ENCODE data around the gene ELOVL6.

ELOVL6 gene

DNA sequence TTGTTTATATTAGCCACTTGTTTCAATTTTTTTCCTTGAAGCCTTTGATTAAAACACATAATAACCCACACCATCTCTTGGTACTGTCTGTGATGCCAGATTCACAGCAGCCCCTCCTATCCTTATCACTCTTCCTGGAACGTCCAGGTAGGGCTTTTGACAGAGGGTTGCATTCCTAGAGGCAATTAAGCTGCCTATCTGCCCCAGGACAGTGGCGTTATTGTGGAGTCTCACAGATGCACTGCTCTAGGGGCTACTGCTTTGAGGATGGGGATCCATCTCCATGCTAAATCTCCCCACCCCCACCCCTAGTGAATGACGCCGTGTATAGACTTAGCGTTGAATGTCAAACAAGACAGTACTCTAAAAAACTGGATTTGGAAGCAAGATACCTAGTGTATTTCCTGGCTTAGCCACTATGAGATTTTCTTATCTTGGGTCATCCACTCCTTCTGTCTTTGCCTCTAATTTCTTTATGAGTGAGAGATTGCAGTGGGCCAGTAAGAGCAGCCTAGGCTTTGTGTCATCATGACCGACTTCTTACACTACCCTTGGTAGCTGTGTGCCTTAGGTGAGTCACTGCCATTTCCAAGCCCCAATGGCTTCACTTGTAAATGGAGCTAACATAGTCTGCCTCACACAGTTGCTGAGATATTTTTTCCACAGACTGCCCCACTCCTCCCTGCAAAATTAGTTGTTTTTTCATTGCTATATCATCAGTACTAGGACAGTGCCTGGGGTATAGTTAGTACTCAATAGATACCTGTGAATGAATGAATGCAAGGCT, 194.8 kb downstream of the ELOVL6 start:
- DNase-seq (ENCODE audit: insufficient read length, low spot score) (no peak), FAIRE-seq (no peak)

GRCh38 chr4:110002326-110002725, 196.1 kb downstream of the ELOVL6 start:
- FAIRE-seq, result no peak
- no peak for DNase-seq (ENCODE audit: insufficient read length, low spot score)

GRCh38 chr4:109999585-109999912, 198.9 kb downstream of the ELOVL6 start:
- DNase-seq (ENCODE audit: insufficient read length, low spot score) (no peak), FAIRE-seq (no peak)

- DNase-seq (ENCODE audit: insufficient read length, low spot score), result peak; percentile 40
- FAIRE-seq, result peak; percentile 90
Observed at GRCh38 chr4:109998867-109999584, 199.4 kb downstream of the ELOVL6 start.

- FAIRE-seq, result no peak
- DNase-seq (ENCODE audit: insufficient read length, low spot score), result no peak
Observed at GRCh38 chr4:109996526-109996925, 201.9 kb downstream of the ELOVL6 start.
